Nasal cavity respiratory epithelium epithelial cell of viscerocranial mucosa (primary cell): ENCODE results near the gene GUSB. TPM values are rescaled to one million over a fixed set of nuclear protein-coding genes. Genes with fewer than 3 reads are reported as not detected.

ENCODE experiments used
- total RNA-seq: library from RNA; depleted of rRNA; stranded (reverse); fragments of >200 nt; gene quantifications from 2 replicates; pipeline ENCODE4 v1.2.3, GENCODE V29; 2014

The GUSB gene
- 18.5 and 27.6 TPM in 2 replicates for total RNA-seq

DNA sequence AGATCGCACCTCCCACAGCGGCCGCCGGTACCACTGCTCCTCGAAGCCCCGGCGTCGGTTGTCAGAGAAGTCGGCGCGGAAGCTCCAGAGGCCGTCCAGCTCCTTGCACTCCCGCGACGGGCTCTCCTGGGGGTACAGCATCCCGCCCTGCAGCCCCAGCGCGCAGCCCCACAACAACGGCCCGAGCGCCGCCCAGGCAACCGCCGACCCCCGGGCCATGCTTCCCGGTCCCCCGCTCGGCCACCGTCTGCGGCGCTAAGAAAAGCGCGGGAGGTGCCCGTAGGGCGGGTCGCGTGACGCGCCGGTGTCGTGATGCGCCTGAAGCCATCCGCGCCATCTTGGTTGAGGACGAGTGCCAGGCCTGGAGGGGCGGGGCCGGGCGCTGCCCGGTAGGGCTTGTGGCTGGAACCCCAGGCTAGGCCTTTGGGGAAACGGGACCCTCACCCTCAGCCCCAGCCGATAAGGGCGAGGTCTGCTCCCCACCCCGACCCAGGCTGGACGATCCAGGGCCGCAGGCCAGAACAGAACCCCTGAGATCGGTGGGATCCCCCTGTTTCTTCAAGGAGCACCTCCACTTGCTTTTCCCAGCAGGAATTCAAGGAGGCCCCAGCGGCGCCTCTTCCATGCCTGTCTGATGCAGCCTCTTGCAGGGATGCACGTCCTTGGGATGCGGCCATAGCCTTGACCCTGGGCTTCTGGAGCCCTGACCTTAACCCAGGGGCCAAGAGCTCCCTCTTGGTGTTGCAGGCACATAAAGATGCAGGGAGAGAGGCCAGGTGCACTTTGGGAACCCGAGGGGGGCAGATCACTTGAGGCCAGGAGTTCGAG, at the start of gene GUSB:
Gene GUSB, minus strand, starts transcription at position 249 of the 828 bp plus-strand sequence. Its CDS starts 30 bp downstream, at position 219.

Other genes with a start within 250 kb of the GUSB start
- 13.7 and 24.8 TPM in 2 replicates for gene VKORC1L1, start 109.1 kb downstream of the GUSB start, total RNA-seq
- 22.9 and 28.4 TPM in 2 replicates for gene ASL, start 93.6 kb upstream of the GUSB start, total RNA-seq
- 47.0 and 47.8 TPM in 2 replicates for gene CRCP, start 132.6 kb upstream of the GUSB start, total RNA-seq
- 23.6 and 51.4 TPM in 2 replicates for gene TPST1, start 223.1 kb upstream of the GUSB start, total RNA-seq